ENCODE data around the gene IQSEC1.

- TF ChIP-seq POLR2A (IDR thresholded peaks at IDR 0.05) (no peak), CTCF (IDR thresholded peaks at IDR 0.05) (no peak)
These were observed 23.1 kb upstream of the IQSEC1 start for GRCh38 chr3:13096356-13096755.

Data from Peyer's patch (tissue), 4 donors.